ENCODE measurements around the gene GZF1. TPM values are rescaled to one million over a fixed set of nuclear protein-coding genes. Genes with fewer than 3 reads are reported as not detected.

GZF1 gene
- total and polyA plus RNA-seq, 4 experiments from 2014 or later: 2.6 to 14.1 (median 8.2) TPM

DNA sequence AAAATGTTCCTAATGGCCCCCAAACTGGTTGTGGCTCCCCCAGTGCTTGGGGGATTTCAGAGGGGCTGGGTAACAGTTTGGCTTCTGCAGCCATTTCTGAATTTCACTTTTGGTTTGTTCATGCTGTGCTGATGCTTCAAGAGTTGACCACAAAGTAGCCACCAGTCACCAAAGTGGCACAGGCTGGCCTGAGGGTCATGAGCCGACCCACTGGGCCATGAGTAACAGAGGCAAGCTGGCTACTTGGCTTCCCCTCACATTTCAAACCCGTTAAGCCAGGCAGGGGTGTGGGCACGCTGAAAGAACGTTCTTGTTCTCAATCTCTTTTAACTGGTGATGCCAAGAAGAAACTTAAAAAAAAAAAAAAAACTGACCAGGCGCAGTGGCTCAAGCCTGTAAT lies 26.5 kb upstream of the GZF1 start:
- H3K27ac Mint-ChIP-seq: no peak overlapping the region
- no peaks in the 10 kb centered on the region for H3K36me3 Mint-ChIP-seq
- H3K4me3 Mint-ChIP-seq: no peak overlapping the region
- H3K4me3 ChIP-seq (ENCODE audit: low read length in 2 of 2): no peak overlapping the region
- CTCF ChIA-PET (ENCODE audit: partially characterized antibody): no interaction called here
- H3K4me1 ChIP-seq (ENCODE audit: insufficient read depth, low read length): peaks cover 5% of the 10 kb centered on the region
- DNase-seq: no peak
- H3K36me3 ChIP-seq (ENCODE audit: insufficient read depth, low read length): no peaks in the 10 kb centered on the region
- peaks cover 0 to 5% of the 10 kb centered on the region in 2 donors for H3K27me3 Mint-ChIP-seq
- peaks cover 0 to 5% (median 4%) of the 10 kb centered on the region in 4 donors for H3K4me1 Mint-ChIP-seq
- H3K27ac ChIP-seq (ENCODE audit: low read depth, low read length): no peak overlapping the region
- no peaks in the 10 kb centered on the region for H3K27me3 ChIP-seq (ENCODE audit: insufficient read depth, low read length)
- H3K9me3 Mint-ChIP-seq: no peaks in the 10 kb centered on the region
- intact Hi-C loops (cut with micrococcal nuclease): no loop called here
- H3K9me3 ChIP-seq (ENCODE audit: control insufficient read depth in 1 of 2, low read length in 2 of 2): no peaks in the 10 kb centered on the region
- POLR2A ChIA-PET (ENCODE audit: partially characterized antibody): no interaction called here

GRCh38 chr20:23336476-23336875 lies 25.5 kb upstream of the GZF1 start:
- Histone ChIP-seq H3K36me3 (ENCODE audit: insufficient read depth, low read length) (no peaks in the 10 kb centered on the region), H3K9me3 (ENCODE audit: control insufficient read depth in 1 of 2, low read length in 2 of 2) (no peaks in the 10 kb centered on the region), H3K4me1 (ENCODE audit: insufficient read depth, low read length) (peaks cover 5% of the 10 kb centered on the region), H3K27ac (ENCODE audit: low read depth, low read length) (no peak overlapping the region), H3K27me3 (ENCODE audit: insufficient read depth, low read length) (no peaks in the 10 kb centered on the region), H3K4me3 (ENCODE audit: low read length in 2 of 2) (no peak overlapping the region)
- ChIA-PET CTCF (ENCODE audit: partially characterized antibody) (no interaction called here), POLR2A (ENCODE audit: partially characterized antibody) (no interaction called here)
- Mint-ChIP-seq H3K9me3 (no peaks in the 10 kb centered on the region), H3K27me3 (peaks cover 0 to 2% of the 10 kb centered on the region in 2 donors), H3K27ac (peak overlapping the region in 1 of 7 donors; percentile 70), H3K4me3 (no peak overlapping the region), H3K4me1 (peaks cover 0 to 5% (median 4%) of the 10 kb centered on the region in 4 donors), H3K36me3 (no peaks in the 10 kb centered on the region)
- intact Hi-C loops (cut with micrococcal nuclease): no loop called here
- no peak for DNase-seq

- DNase-seq: no peak
- CTCF ChIA-PET (ENCODE audit: partially characterized antibody): interaction anchor here (0.6 kb wide), 1 partner anchor 25 kb away, joined by 3 read pairs; no protein-coding TSS in a partner anchor
- H3K4me1 ChIP-seq (ENCODE audit: insufficient read depth, low read length): peaks cover 5% of the 10 kb centered on the region
- Mint-ChIP-seq H3K9me3 (no peaks in the 10 kb centered on the region), H3K36me3 (no peaks in the 10 kb centered on the region), H3K27me3 (peaks cover 0 to 2% of the 10 kb centered on the region in 2 donors), H3K4me3 (no peak overlapping the region), H3K27ac (no peak overlapping the region), H3K4me1 (peaks cover 0 to 5% (median 4%) of the 10 kb centered on the region in 4 donors)
- H3K27ac ChIP-seq (ENCODE audit: low read depth, low read length): no peak overlapping the region
- intact Hi-C loops (cut with micrococcal nuclease): no loop called here
- H3K27me3 ChIP-seq (ENCODE audit: insufficient read depth, low read length): no peaks in the 10 kb centered on the region
- H3K9me3 ChIP-seq (ENCODE audit: control insufficient read depth in 1 of 2, low read length in 2 of 2): no peaks in the 10 kb centered on the region
- H3K4me3 ChIP-seq (ENCODE audit: low read length in 2 of 2): no peak overlapping the region
- H3K36me3 ChIP-seq (ENCODE audit: insufficient read depth, low read length): no peaks in the 10 kb centered on the region
- POLR2A ChIA-PET (ENCODE audit: partially characterized antibody): no interaction called here
Measured at GRCh38 chr20:23337312-23337711, 24.7 kb upstream of the GZF1 start.

DNA sequence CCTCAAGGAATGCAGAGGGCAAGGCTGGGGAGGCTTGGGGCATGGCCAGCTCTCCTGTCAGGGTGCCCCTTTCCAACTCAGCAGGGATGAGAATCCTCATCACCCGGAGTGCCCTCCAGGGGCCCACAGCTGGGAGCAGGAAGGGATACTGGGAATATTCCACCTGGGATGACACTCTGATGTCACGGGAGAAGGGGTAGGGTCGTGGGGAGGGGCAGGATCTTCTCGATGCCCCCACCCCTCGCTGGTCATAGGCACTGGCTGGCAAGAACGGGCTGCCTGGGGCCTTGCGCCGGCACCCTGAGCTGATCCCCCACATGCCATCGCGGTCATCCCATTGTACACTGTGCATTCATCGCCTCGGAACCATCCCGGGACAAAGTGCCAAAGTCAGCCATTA lies 22.0 kb upstream of the GZF1 start:
- no peak for DNase-seq
- POLR2A ChIA-PET (ENCODE audit: partially characterized antibody): interaction anchor here (1.0 kb wide), 1 partner anchor 10 kb away, joined by 3 read pairs; no protein-coding TSS in a partner anchor
- Histone ChIP-seq H3K4me3 (ENCODE audit: low read length in 2 of 2) (no peak overlapping the region), H3K4me1 (ENCODE audit: insufficient read depth, low read length) (no peaks in the 10 kb centered on the region), H3K27me3 (ENCODE audit: insufficient read depth, low read length) (no peaks in the 10 kb centered on the region), H3K9me3 (ENCODE audit: control insufficient read depth in 1 of 2, low read length in 2 of 2) (no peaks in the 10 kb centered on the region), H3K36me3 (ENCODE audit: insufficient read depth, low read length) (no peaks in the 10 kb centered on the region), H3K27ac (ENCODE audit: low read depth, low read length) (no peak overlapping the region)
- intact Hi-C loops (cut with micrococcal nuclease): no loop called here
- Mint-ChIP-seq H3K27me3 (peaks cover 0 to 2% of the 10 kb centered on the region in 2 donors), H3K27ac (no peak overlapping the region), H3K36me3 (no peaks in the 10 kb centered on the region), H3K4me1 (no peaks in the 10 kb centered on the region), H3K9me3 (peaks cover 0 to 2% (median 0%) of the 10 kb centered on the region in 8 donors), H3K4me3 (no peak overlapping the region)
- CTCF ChIA-PET (ENCODE audit: partially characterized antibody): interaction anchor here (1.4 to 2.5 kb wide), 2 partner anchors 10 to 648 kb away, joined by 11 to 12 read pairs; partner anchors contain the start of gene NXT1

DNA sequence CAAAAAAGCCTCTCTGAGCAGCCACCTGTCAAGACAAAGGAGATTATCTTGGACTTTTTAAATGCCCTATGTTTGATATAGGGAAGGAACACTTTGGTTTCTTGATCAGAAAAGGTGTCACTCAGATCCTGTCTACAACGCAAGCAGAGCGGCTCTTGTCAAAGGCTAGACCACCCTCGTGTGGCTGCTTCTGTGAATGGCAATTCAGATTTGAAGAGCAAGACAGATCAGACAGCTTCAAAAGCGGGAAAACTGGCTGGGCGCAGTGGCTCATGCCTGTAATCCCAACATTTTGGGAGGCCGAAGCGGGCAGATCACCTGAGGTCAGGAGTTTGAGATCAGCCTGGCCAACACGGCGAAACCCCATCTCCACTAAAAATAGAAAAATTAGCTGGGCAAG lies 21.5 kb upstream of the GZF1 start:
- H3K36me3 Mint-ChIP-seq: no peaks in the 10 kb centered on the region
- no peak overlapping the region for H3K27ac Mint-ChIP-seq
- Histone ChIP-seq H3K9me3 (ENCODE audit: control insufficient read depth in 1 of 2, low read length in 2 of 2) (no peaks in the 10 kb centered on the region), H3K4me1 (ENCODE audit: insufficient read depth, low read length) (no peaks in the 10 kb centered on the region), H3K27ac (ENCODE audit: low read depth, low read length) (no peak overlapping the region), H3K36me3 (ENCODE audit: insufficient read depth, low read length) (no peaks in the 10 kb centered on the region), H3K27me3 (ENCODE audit: insufficient read depth, low read length) (no peaks in the 10 kb centered on the region), H3K4me3 (ENCODE audit: low read length in 2 of 2) (no peak overlapping the region)
- no peaks in the 10 kb centered on the region for H3K4me1 Mint-ChIP-seq
- peaks cover 0 to 2% of the 10 kb centered on the region in 2 donors for H3K27me3 Mint-ChIP-seq
- H3K4me3 Mint-ChIP-seq: no peak overlapping the region
- peaks cover 0 to 2% (median 0%) of the 10 kb centered on the region in 8 donors for H3K9me3 Mint-ChIP-seq
- POLR2A ChIA-PET (ENCODE audit: partially characterized antibody): interaction anchor here (1.0 kb wide), 1 partner anchor 9 kb away, joined by 3 read pairs; no protein-coding TSS in a partner anchor
- intact Hi-C loops (cut with micrococcal nuclease): no loop called here
- peak in 1 of 5 donors; percentile 13 for DNase-seq
- CTCF ChIA-PET (ENCODE audit: partially characterized antibody): interaction anchor here (0.8 to 2.5 kb wide), 3 partner anchors 10 to 649 kb away, joined by 3 to 12 read pairs (median 11); partner anchors contain the start of gene NXT1

- ChIA-PET POLR2A (ENCODE audit: partially characterized antibody) (interaction anchor here (1.0 kb wide), 1 partner anchor 9 kb away, joined by 3 read pairs; no protein-coding TSS in a partner anchor), CTCF (ENCODE audit: partially characterized antibody) (interaction anchor here (0.8 to 2.5 kb wide), 3 partner anchors 9 to 649 kb away, joined by 3 to 12 read pairs (median 11); partner anchors contain the start of gene NXT1)
- Histone ChIP-seq H3K27me3 (ENCODE audit: insufficient read depth, low read length) (no peaks in the 10 kb centered on the region), H3K4me3 (ENCODE audit: low read length in 2 of 2) (no peak overlapping the region), H3K4me1 (ENCODE audit: insufficient read depth, low read length) (no peaks in the 10 kb centered on the region), H3K27ac (ENCODE audit: low read depth, low read length) (no peak overlapping the region), H3K9me3 (ENCODE audit: control insufficient read depth in 1 of 2, low read length in 2 of 2) (no peaks in the 10 kb centered on the region), H3K36me3 (ENCODE audit: insufficient read depth, low read length) (no peaks in the 10 kb centered on the region)
- Mint-ChIP-seq H3K4me3 (no peak overlapping the region), H3K36me3 (no peaks in the 10 kb centered on the region), H3K9me3 (peaks cover 0 to 2% (median 0%) of the 10 kb centered on the region in 8 donors), H3K27me3 (peaks cover 0 to 2% of the 10 kb centered on the region in 2 donors), H3K4me1 (no peaks in the 10 kb centered on the region), H3K27ac (no peak overlapping the region)
- intact Hi-C loops (cut with micrococcal nuclease): no loop called here
- no peak for DNase-seq
Measured at GRCh38 chr20:23341073-23341472, 20.9 kb upstream of the GZF1 start.

- Histone ChIP-seq H3K27ac (ENCODE audit: low read depth, low read length) (no peak overlapping the region), H3K4me3 (ENCODE audit: low read length in 2 of 2) (no peak overlapping the region), H3K36me3 (ENCODE audit: insufficient read depth, low read length) (no peaks in the 10 kb centered on the region), H3K4me1 (ENCODE audit: insufficient read depth, low read length) (no peaks in the 10 kb centered on the region), H3K27me3 (ENCODE audit: insufficient read depth, low read length) (no peaks in the 10 kb centered on the region), H3K9me3 (ENCODE audit: control insufficient read depth in 1 of 2, low read length in 2 of 2) (no peaks in the 10 kb centered on the region)
- ChIA-PET CTCF (ENCODE audit: partially characterized antibody) (no interaction called here), POLR2A (ENCODE audit: partially characterized antibody) (no interaction called here)
- no peaks in the 10 kb centered on the region for H3K36me3 Mint-ChIP-seq
- peaks cover 0 to 2% of the 10 kb centered on the region in 2 donors for H3K27me3 Mint-ChIP-seq
- no peak overlapping the region for H3K4me3 Mint-ChIP-seq
- H3K4me1 Mint-ChIP-seq: peaks cover 0 to 1% (median under 1%) of the 10 kb centered on the region in 4 donors
- H3K9me3 Mint-ChIP-seq: peaks cover 0 to 2% (median 0%) of the 10 kb centered on the region in 8 donors
- intact Hi-C loops (cut with micrococcal nuclease): no loop called here
- DNase-seq: no peak
- no peak overlapping the region for H3K27ac Mint-ChIP-seq
Measured at GRCh38 chr20:23343590-23343989, 18.4 kb upstream of the GZF1 start.

Measured in CD4-positive, alpha-beta memory T cell (primary cell).